A549 treated with GW870086 at 1 μM for 4 hours (cell line): ENCODE data around the gene ITM2C. TPM values are rescaled to one million over a fixed set of nuclear protein-coding genes. Genes with fewer than 3 reads are reported as not detected.

Source experiments
- total RNA-seq: library from RNA; stranded (reverse); fragments of 200-300 nt; extraction: Qiagen RNA extraction; gene quantifications from 5 replicates; pipeline ENCODE4 v1.2.3, GENCODE V29; 2022; ENCODE audit warnings: low read depth

Gene ITM2C, protein sequence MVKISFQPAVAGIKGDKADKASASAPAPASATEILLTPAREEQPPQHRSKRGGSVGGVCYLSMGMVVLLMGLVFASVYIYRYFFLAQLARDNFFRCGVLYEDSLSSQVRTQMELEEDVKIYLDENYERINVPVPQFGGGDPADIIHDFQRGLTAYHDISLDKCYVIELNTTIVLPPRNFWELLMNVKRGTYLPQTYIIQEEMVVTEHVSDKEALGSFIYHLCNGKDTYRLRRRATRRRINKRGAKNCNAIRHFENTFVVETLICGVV
- 67.8 to 81.9 TPM (median 79.8 TPM) in 5 replicates for total RNA-seq

DNA sequence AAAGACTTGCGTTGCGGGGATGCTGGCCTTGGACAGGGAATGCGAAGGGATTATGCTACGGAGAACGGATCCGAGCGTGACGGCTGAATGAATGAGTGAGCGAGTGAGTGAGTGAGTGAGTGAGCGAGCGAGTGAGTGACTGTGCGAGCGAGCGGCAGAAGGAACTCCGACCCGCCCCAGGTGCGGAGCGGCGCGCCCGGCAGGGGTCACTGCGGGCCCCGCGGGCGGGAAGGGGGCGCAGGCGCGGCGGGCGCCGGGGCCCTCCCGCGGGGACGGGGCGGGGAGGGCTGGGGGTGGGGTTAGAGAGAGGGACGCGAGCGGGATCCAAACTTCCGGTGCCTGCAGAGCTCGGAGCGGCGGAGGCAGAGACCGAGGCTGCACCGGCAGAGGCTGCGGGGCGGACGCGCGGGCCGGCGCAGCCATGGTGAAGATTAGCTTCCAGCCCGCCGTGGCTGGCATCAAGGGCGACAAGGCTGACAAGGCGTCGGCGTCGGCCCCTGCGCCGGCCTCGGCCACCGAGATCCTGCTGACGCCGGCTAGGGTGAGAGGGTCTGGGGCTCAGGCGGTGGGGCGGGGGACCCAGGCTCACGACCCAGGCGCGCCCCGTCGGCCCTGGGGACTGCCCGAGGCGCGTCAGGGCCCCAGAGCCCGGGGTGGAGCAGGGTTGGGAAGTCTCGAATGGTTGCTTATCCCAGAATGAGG is at the start of gene ITM2C:
Gene ITM2C (plus strand): TSS at position 338 of the 702 bp plus-strand sequence. CDS start 84 bp downstream, at position 422.

DNA sequence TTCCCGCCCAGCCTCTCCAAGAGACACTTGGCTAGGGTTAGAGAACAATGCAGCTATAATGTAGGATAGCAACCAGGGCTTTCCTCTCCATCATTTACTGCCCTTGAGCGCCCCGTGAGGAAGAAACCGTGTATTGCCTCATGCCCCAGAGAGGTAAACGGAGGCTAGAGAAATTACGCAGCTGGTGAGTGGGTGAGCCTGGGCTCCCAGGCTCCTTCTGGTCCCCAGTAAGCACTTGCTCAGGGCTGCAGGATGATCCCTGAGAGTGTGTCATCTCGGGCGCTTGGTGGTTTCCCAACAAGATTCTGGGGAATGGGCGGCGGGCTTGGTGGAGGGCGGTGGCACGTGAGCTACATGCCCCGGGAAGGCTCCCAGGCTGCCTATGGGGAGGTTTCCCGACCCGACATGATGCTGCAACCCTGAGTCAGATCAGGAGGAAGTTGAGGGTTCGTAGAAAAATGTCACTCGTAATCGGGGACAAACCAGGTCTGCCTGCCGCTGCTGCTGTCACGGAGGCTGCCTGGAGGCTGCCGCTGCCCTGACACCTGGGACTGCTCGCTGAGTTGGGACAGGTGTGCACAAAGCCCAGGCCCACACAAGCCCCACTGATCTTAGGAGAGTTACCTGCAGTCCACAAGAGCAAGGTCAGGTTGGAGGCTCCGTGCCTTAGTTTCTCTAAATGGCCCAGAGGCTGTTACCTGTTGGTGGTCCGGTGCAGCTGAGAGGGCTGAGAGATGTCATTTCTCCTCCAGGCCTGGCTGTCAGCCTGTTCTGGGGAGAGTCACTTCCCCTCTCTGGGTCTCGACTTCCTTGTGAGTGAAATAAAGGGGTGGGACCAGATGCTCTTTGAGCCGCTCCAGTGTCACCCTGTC is 60.0 kb downstream of the ITM2C start, which contains the start of gene GPR55:
Gene GPR55 (minus strand): TSS at position 773 of the 872 bp plus-strand sequence. CDS start 14,280 bp downstream, outside the sequence.

Other genes with a start within 250 kb of the ITM2C start
- gene CAB39, start 152.1 kb upstream of the ITM2C start, total RNA-seq = 43.0 to 66.4 TPM (median 56.8 TPM) in 5 replicates
- not detected in 5 replicates for gene GPR55, start 60.3 kb downstream of the ITM2C start, total RNA-seq
- gene SPATA3, start 131.2 kb downstream of the ITM2C start, total RNA-seq = not detected in 5 replicates
- 5.2 to 8.3 TPM (median 7.4 TPM) in 5 replicates for gene C2orf72, start 172.6 kb downstream of the ITM2C start, total RNA-seq
- 108 to 122 TPM (median 110 TPM) in 5 replicates for gene PSMD1, start 191.9 kb downstream of the ITM2C start, total RNA-seq